DND-41 (cell line): ENCODE measurements around the gene TF.

ENCODE experiments used
- CTCF ChIP-seq: IDR thresholded peaks from 2 replicates; pipeline ENCODE4 v1.5.1; 2012; ENCODE audit warnings: borderline replicate concordance, low read length, moderate library complexity, mild to moderate bottlenecking; ENCODE audit not compliant: poor library complexity, severe bottlenecking; ENCODE audit errors: extremely low read depth
- EZH2 ChIP-seq: IDR thresholded peaks from 3 replicates; pipeline ENCODE4 v1.6.1; 2012; ENCODE audit warnings: borderline replicate concordance, low read depth, mild to moderate bottlenecking, moderate library complexity, low read length, inconsistent platforms; ENCODE audit not compliant: severe bottlenecking

- no peak for TF ChIP-seq CTCF
- no peak for TF ChIP-seq EZH2
Measured at GRCh38 chr3:133775835-133776234, 29.6 kb downstream of the TF start.
